ENCODE data around the gene PFKFB2. TPM values are rescaled to one million over a fixed set of nuclear protein-coding genes. Genes with fewer than 3 reads are reported as not detected.

Gene PFKFB2
- total and polyA plus RNA-seq, 10 donors: 6.8 to 69.5 (median 23.9) TPM

DNA sequence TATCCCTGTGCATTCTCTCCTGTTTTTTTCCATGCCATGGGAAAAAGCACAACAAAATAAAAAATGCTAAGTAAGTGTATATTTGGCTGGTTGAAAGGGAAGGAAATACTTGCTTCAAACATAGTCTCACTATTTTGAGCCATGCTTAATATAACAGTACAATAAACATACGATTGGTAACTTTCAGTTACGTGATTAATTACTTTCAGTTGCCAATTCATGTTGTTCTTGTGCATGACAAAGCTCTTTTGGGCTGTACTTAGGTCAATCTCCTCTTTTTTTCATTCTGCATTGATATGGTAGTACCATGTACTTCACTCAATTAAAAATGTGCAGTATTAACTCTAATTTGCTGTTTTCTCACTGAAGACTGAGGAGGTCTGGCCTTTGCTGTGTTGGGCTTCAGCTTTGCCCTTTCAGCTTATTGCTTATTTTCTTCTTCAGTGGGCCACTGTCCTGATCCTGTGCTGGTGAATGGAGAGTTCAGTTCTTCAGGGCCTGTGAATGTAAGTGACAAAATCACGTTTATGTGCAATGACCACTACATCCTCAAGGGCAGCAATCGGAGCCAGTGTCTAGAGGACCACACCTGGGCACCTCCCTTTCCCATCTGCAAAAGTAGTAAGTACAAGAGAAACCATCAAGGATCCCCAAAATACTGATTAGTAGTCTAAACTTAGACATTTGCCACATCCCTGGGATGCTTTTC is 38.3 kb downstream of the PFKFB2 start:
- intact Hi-C loops (cut with DNase I; ENCODE audit: low total_unique reads): no loop called here
- Histone ChIP-seq H3K27ac (no peak overlapping the region), H3K36me3 (no peaks in the 10 kb centered on the region), H3K4me3 (no peak overlapping the region), H3K4me1 (peaks cover 0 to 16% (median 4%) of the 10 kb centered on the region in 6 donors), H3K9me3 (no peaks in the 10 kb centered on the region), H3K27me3 (replicated peaks in 1 of 7) (no peaks in the 10 kb centered on the region)
- WGBS, 5 donors: 63 to 73% (median 64%) methylated on average over 4 of the region's 4 CpGs
- no peak for TF ChIP-seq POLR2A (IDR thresholded peaks at IDR 0.05)
- no peak for TF ChIP-seq POLR2AphosphoS5 (IDR thresholded peaks at IDR 0.05)
- no peak for DNase-seq

DNA sequence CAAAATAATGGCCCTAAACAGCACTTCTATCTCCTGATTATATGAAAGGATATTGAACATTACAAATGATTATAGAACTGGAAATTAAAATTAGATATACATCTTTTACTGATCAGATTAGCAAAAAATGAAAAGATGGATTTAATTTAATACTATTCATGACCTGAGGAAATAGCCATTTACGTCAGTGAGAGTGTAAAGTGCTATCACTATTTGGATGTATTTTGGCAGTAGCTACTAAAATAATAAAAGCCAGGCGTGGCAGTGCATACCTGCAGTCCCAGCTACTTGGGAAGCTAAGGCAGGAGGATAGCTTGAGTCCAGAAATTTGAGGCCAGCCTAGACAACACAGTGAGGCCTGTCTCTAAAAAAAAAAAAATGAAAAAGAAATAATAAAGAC is 40.9 kb downstream of the PFKFB2 start:
- TF ChIP-seq, protein P1, sequence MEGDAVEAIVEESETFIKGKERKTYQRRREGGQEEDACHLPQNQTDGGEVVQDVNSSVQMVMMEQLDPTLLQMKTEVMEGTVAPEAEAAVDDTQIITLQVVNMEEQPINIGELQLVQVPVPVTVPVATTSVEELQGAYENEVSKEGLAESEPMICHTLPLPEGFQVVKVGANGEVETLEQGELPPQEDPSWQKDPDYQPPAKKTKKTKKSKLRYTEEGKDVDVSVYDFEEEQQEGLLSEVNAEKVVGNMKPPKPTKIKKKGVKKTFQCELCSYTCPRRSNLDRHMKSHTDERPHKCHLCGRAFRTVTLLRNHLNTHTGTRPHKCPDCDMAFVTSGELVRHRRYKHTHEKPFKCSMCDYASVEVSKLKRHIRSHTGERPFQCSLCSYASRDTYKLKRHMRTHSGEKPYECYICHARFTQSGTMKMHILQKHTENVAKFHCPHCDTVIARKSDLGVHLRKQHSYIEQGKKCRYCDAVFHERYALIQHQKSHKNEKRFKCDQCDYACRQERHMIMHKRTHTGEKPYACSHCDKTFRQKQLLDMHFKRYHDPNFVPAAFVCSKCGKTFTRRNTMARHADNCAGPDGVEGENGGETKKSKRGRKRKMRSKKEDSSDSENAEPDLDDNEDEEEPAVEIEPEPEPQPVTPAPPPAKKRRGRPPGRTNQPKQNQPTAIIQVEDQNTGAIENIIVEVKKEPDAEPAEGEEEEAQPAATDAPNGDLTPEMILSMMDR (IDR thresholded peaks at IDR 0.05 in 8 of 11, conservative IDR thresholded peaks at IDR 0.05 in 3 of 11): no peak
- no peak for TF ChIP-seq POLR2A (IDR thresholded peaks at IDR 0.05)
- no peak for TF ChIP-seq POLR2AphosphoS5 (IDR thresholded peaks at IDR 0.05)

DNA sequence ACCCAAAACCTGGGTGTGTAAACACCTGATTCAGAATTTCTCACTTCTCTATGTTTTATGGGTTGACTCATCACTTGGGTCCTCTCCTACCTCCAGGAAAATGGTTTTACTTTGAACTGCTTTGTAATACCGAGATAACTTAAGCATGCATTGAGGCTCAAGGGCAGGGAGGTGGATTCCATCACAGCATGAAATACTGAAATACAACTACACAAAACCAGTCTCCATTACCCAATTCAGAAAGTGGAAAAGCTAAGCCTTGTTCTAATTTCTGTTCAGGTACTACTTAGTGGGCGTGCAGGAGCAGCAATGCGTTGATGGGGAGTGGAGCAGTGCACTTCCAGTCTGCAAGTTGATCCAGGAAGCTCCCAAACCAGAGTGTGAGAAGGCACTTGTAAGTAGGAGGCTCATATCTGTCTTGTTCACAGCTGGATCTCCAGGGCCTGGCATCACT is 44.8 kb downstream of the PFKFB2 start:
- Histone ChIP-seq H3K4me1 (no peaks in the 10 kb centered on the region), H3K27ac (no peak overlapping the region), H3K9me3 (peaks cover 0 to 6% (median 0%) of the 10 kb centered on the region in 8 donors), H3K27me3 (replicated peaks in 1 of 7) (no peaks in the 10 kb centered on the region), H3K36me3 (no peaks in the 10 kb centered on the region), H3K4me3 (no peak overlapping the region)
- intact Hi-C loops (cut with DNase I; ENCODE audit: low total_unique reads): no loop called here
- no peak for TF ChIP-seq POLR2A (IDR thresholded peaks at IDR 0.05)
- TF ChIP-seq, protein P1 (IDR thresholded peaks at IDR 0.05 in 8 of 11, conservative IDR thresholded peaks at IDR 0.05 in 3 of 11): no peak
- TF ChIP-seq POLR2AphosphoS5 (IDR thresholded peaks at IDR 0.05): no peak
- DNase-seq: no peak
- WGBS, 5 donors: 68 to 82% (median 78%) methylated on average over 3 of the region's 3 CpGs

More for the DNA sequence above, 40.9 kb downstream of the PFKFB2 start:
- DNase-seq: no peak
- no peak overlapping the region for H3K27ac ChIP-seq
- peaks cover 0 to 6% (median 0%) of the 10 kb centered on the region in 8 donors for H3K9me3 ChIP-seq
- H3K27me3 ChIP-seq (replicated peaks in 1 of 7): no peaks in the 10 kb centered on the region
- peaks cover 0 to 11% (median 2%) of the 10 kb centered on the region in 6 donors for H3K4me1 ChIP-seq
- intact Hi-C loops (cut with DNase I; ENCODE audit: low total_unique reads): no loop called here
- 61 to 89% (median 69%) methylated on average over 2 of the region's 2 CpGs for WGBS, 5 donors
- no peak overlapping the region for H3K4me3 ChIP-seq
- H3K36me3 ChIP-seq: no peaks in the 10 kb centered on the region

DNA sequence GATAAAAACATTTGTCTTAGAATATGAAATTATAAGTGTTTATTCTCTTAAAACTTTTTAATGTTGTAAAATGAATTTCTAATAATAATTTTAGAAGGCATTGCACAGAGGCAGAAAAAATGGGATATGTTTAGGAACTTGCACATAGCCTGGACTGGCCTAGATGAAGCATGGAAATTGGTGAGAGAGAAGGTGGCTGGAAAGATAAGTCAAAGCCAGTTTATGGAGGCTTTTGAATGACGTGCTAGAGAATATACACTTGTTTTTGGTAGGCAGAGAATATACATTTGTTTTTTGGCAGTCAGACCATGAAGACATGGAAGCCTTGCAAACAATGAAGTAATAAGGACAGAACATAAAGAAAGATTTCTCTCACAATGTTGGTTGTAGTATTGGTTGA is 48.6 kb downstream of the PFKFB2 start:
- TF ChIP-seq POLR2A (IDR thresholded peaks at IDR 0.05) (no peak), POLR2AphosphoS5 (IDR thresholded peaks at IDR 0.05) (no peak)
- TF ChIP-seq, protein P1 (IDR thresholded peaks at IDR 0.05 in 8 of 11, conservative IDR thresholded peaks at IDR 0.05 in 3 of 11): no peak
- WGBS, 5 donors: 81 to 98% (median 91%) methylated on average over 1 of the region's 1 CpG
- intact Hi-C loops (cut with DNase I; ENCODE audit: low total_unique reads): no loop called here
- Histone ChIP-seq H3K27me3 (replicated peaks in 1 of 7) (no peaks in the 10 kb centered on the region), H3K4me3 (no peak overlapping the region), H3K9me3 (peaks cover 0 to 6% (median 0%) of the 10 kb centered on the region in 8 donors), H3K36me3 (no peaks in the 10 kb centered on the region), H3K4me1 (no peaks in the 10 kb centered on the region), H3K27ac (no peak overlapping the region)
- DNase-seq: no peak

Measured in spleen (tissue), 11 donors.